Effector memory CD4-positive, alpha-beta T cell (primary cell): ENCODE measurements around the gene ITPR2.

ENCODE experiments used
- DNase-seq, 3 donors: peaks; one replicate each; pipeline ENCODE4 v3.0.0-alpha.2; 2020
- H3K27ac ChIP-seq: 2 replicates; pipeline ENCODE4 v1.7.0; 2013; ENCODE audit warnings: mild to moderate bottlenecking, low read length, moderate library complexity; ENCODE audit not compliant: insufficient read depth, poor library complexity, severe bottlenecking
- H3K27me3 ChIP-seq: replicated peaks from 2 replicates; pipeline ENCODE4 v1.7.0; 2013; ENCODE audit warnings: mild to moderate bottlenecking, low read length; ENCODE audit not compliant: insufficient read depth, control insufficient read depth, poor library complexity, severe bottlenecking
- H3K36me3 ChIP-seq: 2 replicates; pipeline ENCODE4 v1.7.0; 2013; ENCODE audit warnings: mild to moderate bottlenecking, low read length, moderate library complexity; ENCODE audit not compliant: control insufficient read depth, insufficient read depth
- H3K4me1 ChIP-seq: 2 replicates; pipeline ENCODE4 v1.7.0; 2013; ENCODE audit warnings: low read length, mild to moderate bottlenecking; ENCODE audit not compliant: control insufficient read depth, insufficient read depth, poor library complexity, severe bottlenecking
- H3K4me3 ChIP-seq: 2 replicates; pipeline ENCODE4 v1.7.0; 2013; ENCODE audit warnings: low read length, low read depth, mild to moderate bottlenecking; ENCODE audit not compliant: insufficient read depth, poor library complexity, severe bottlenecking
- H3K9me3 ChIP-seq: 2 replicates; pipeline ENCODE4 v1.7.0; 2013; ENCODE audit warnings: mild to moderate bottlenecking, low read length, moderate library complexity; ENCODE audit not compliant: control insufficient read depth

The ITPR2 gene

DNA sequence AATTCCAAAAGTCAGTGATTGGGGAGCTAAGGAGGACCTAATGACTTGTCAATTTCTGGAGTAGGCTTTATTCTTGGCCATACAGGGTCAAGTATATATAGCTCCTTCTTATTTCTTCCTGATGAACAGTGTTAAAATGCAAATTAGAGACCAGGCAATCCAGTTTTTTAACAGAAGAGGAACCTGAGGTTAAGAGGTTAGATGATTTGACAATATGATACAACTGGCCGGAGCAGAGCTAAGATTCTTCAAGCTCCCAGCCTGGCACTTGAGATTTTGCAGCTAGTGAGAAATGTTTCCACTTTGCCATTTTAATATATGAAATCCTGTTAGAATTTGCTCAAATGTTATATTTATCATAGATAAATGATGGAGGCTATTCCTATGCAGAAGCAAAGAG, 433.6 kb downstream of the ITPR2 start:
- Histone ChIP-seq H3K4me3 (no peak overlapping the region), H3K36me3 (peaks cover 17% of the 10 kb centered on the region), H3K9me3 (no peaks in the 10 kb centered on the region), H3K4me1 (no peaks in the 10 kb centered on the region), H3K27ac (no peak overlapping the region), H3K27me3 (no peaks in the 10 kb centered on the region)
- DNase-seq: no peak

DNA sequence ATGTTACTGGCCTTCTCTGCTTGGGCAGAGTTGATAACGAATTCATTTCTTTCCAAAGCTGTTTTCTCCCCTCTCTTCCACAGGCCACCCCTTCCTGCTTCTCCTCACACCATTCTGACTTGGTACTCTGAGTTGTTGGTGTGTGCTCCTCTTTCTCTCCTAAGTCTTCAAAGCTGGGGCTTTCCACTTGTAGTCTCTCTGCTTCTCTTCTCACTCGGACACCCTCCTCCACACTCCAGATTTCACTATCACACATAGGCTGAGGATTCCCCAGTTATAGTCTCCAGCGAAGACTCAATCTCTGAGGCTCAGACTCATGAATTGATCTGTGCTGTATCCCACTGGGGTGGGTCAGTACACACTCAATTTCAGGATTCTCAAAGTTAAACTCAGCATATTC, 436.6 kb downstream of the ITPR2 start:
- Histone ChIP-seq H3K4me1 (no peaks in the 10 kb centered on the region), H3K36me3 (peaks cover 20% of the 10 kb centered on the region), H3K9me3 (no peaks in the 10 kb centered on the region), H3K27ac (no peak overlapping the region), H3K4me3 (no peak overlapping the region), H3K27me3 (no peaks in the 10 kb centered on the region)
- no peak for DNase-seq

DNA sequence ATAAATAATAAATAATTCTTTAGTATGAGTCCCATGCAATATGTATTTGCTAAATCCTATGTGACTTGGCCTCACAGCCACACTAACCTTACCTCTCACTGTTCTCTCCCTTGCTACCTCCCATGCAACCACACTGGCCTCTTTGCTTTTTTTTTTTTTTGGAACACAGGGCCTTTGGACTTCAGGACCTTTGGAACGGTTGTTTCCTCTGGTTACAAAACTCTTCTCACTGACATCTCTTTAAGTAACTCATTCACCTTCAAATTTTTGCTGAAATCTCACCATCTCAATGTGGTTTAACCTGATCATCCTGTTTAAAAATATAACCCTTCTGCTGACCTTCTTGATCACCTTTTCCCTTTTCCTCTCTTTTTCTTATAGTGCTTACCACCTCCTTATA, 443.7 kb downstream of the ITPR2 start:
- no peak for DNase-seq
- Histone ChIP-seq H3K4me1 (no peaks in the 10 kb centered on the region), H3K27ac (no peak overlapping the region), H3K9me3 (no peaks in the 10 kb centered on the region), H3K36me3 (peaks cover 8% of the 10 kb centered on the region), H3K27me3 (no peaks in the 10 kb centered on the region), H3K4me3 (no peak overlapping the region)

DNA sequence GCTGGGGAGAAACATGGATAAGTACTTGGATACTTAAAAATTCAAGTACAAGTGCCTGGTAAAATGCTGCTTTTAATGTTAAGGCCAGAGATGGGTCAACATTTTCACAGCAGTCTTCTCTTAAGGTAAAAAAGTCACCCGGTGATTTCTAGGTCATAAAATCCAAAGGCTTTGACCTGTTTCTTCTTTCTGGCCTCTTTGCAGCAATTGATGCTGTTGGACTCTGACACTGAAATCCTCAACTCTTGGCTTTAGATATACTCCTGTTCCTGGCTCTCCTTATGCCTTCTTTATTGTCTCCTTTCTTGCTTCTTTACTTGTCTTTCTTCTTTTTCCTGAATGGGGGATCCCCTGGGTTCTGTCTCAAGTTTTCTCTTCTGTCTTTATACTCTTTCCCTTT, 448.5 kb downstream of the ITPR2 start:
- no peak overlapping the region for H3K4me3 ChIP-seq
- H3K27me3 ChIP-seq: no peaks in the 10 kb centered on the region
- no peaks in the 10 kb centered on the region for H3K4me1 ChIP-seq
- H3K9me3 ChIP-seq: no peaks in the 10 kb centered on the region
- DNase-seq: no peak
- peaks cover 9% of the 10 kb centered on the region for H3K36me3 ChIP-seq
- H3K27ac ChIP-seq: no peak overlapping the region

DNA sequence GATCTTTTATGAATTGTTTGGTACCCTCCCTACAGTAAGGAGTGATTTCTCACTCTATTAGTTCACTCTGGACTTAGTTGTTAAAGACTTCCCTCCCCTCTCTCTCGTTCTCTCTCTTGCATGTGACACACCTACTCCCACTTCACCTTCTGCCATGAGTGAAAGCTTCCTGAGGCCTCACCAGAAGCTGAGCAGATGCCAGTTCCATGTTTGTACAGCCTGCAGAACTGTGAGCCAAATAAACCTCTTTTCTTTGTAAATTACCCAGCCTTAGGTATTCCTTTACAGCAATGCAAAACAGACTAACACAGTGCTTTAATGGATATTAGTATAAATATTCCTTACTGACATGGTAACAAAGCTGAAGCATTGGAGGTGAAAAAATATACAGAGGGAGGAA, 450.0 kb downstream of the ITPR2 start:
- peaks cover 9% of the 10 kb centered on the region for H3K36me3 ChIP-seq
- no peaks in the 10 kb centered on the region for H3K9me3 ChIP-seq

DNA sequence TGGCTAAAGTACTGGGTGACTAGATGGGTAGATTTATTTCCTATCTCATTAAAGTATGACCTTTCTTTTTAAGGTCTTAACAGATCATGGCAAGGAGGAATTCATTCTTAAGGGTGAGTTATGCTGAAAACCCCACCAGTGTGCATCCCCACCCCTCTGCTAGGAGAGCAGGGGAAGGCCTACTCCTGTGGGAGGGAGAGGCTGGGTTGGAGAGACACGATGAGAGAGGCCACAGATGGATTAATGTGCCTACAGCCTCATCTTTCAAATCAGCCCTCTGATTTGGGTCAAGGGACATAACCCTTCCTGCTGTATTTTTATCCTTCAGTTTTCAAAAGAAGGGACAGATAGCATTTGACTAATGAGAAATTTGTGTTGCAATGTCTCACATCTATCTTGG, 452.1 kb downstream of the ITPR2 start:
- H3K9me3 ChIP-seq: no peaks in the 10 kb centered on the region
- DNase-seq: no peak
- no peak overlapping the region for H3K27ac ChIP-seq
- no peaks in the 10 kb centered on the region for H3K27me3 ChIP-seq
- H3K36me3 ChIP-seq: peaks cover 9% of the 10 kb centered on the region
- H3K4me3 ChIP-seq: no peak overlapping the region
- H3K4me1 ChIP-seq: no peaks in the 10 kb centered on the region

More for the DNA sequence above, 450.0 kb downstream of the ITPR2 start:
- H3K27me3 ChIP-seq: no peaks in the 10 kb centered on the region
- H3K4me3 ChIP-seq: no peak overlapping the region
- DNase-seq: no peak
- H3K27ac ChIP-seq: no peak overlapping the region
- no peaks in the 10 kb centered on the region for H3K4me1 ChIP-seq

DNA sequence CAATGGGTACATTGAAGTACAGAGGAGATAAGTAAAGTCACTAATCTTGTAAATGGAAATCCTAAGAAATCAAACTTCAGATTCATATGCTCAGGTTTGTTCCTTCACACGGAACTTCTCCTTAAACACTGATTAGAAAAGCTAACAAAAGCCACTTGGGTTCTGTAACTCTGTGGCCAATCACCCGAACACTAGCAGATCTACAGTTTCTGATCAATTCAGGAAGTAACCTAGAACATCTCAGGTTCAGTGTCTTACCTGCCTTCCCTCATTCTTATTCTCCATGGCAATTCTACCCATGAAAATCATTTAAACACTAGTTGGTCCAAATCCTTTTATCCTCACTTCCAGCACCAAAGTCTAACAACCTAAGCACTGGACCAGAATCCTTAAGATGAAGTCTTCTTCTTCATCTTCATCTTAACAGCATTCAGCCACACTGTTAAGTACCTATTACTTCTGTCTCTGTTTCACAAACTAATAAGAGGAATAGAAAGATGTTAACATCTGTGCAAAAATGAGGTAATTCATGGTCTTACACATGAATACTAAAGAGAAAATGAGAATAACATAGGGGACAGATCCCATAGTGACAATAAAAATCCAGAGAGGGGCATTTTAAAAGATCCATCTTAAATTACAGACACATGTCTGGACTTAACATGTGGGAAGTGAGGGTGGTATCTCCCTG, 453.1 kb downstream of the ITPR2 start:
- Histone ChIP-seq H3K36me3 (peaks cover 5% of the 10 kb centered on the region), H3K4me1 (no peaks in the 10 kb centered on the region), H3K4me3 (no peak overlapping the region), H3K27ac (no peak overlapping the region), H3K27me3 (no peaks in the 10 kb centered on the region), H3K9me3 (no peaks in the 10 kb centered on the region)
- DNase-seq: no peak

DNA sequence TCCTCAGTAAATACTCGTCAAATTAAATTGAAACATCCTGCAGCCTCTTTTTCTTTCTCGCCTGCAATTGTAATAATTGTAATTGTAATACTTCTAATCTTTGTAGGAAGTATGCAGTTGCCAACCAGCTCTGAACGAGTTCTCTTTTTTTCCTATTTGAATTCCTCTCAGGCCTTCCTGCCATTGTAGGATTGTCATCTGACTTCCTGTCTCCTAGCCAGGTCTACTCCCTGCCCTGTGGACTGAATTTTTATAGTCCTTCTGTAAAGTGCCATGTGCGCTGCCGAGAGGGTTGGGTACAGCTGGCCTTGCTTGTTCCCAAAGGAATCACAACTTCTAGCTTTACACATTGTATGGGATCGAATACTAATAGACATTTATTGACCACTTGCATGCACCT, 454.3 kb downstream of the ITPR2 start:
- Histone ChIP-seq H3K9me3 (no peaks in the 10 kb centered on the region), H3K4me1 (no peaks in the 10 kb centered on the region), H3K4me3 (no peak overlapping the region), H3K27ac (no peak overlapping the region), H3K36me3 (peaks cover 4% of the 10 kb centered on the region), H3K27me3 (no peaks in the 10 kb centered on the region)
- DNase-seq: no peak

DNA sequence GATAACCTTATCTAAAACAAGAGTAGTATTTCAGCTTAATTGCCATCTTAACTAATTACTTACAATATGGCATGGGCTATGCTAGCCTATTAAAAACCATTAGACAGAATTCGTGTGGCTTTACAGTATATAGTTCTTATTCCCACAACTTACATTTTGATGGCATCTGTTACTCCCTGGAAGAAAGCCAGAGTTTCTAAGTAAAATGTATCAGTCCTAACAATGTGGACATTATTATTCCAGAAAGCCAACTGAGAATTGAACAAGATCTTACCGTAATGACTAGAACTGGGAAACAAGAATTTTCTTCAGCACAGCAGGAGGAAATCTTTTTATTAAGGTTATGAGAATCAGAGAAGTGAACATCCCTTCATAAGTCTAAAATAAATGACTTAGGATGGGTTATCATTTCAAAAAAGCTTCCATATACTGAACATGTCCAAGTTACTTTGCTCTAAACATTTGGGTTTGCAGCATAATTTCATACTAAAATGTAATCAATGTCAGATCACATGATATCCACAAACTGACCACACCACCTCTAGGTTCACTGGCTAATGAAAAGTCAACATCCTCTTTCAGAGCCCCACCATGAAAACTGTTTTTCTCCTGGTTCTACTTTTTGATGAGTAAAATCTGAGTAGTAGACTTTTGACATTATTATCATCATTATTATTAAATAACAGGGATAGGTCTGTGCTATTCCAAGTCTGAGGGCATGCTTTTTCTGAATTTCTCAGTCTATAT, 457.9 kb downstream of the ITPR2 start:
- no peaks in the 10 kb centered on the region for H3K27me3 ChIP-seq
- no peak overlapping the region for H3K27ac ChIP-seq
- no peaks in the 10 kb centered on the region for H3K36me3 ChIP-seq
- no peak overlapping the region for H3K4me3 ChIP-seq
- DNase-seq: no peak
- no peaks in the 10 kb centered on the region for H3K4me1 ChIP-seq
- no peaks in the 10 kb centered on the region for H3K9me3 ChIP-seq

DNA sequence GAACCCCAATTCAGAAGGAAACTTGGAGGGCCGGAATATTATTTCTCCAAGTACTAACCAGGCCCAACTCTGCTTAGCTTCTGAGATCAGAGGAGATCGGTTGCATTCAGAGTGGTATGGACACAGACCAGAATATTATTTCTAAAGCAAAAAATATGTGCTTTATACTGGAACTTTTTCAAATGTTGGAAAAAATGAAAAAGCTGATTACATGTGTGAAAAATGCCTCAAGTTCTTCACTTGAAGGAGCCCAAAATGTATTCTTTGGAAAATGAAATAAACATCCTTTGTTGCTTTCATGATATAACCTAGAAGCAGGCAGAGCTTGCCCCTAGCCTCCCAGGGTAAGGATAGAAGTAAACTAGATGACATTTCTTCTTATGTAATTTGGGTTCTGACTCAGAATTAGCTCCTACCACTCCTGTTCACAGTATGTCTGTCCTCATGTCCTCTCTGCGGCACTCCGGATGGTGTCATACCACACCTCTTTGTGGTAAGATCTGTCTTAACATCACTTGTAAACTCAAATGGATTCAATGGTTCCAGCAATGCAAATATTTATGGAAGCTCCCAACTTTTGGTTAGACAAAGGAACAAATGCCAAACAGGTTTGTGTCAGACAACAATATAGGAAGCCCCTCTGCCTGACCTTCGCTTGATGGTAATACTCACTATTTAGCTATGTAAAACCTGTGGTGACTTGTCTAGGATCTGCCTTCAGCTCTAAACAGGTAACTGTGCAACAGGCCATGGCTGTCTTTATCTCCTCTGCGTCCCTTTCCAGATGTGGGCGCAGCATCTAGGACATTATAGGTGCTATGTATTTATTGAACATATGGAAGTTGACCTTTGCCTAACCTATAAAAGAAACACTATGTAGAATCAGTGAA, 459.1 kb downstream of the ITPR2 start:
- no peak overlapping the region for H3K27ac ChIP-seq

More for the DNA sequence above, 459.1 kb downstream of the ITPR2 start:
- Histone ChIP-seq H3K4me3 (no peak overlapping the region), H3K9me3 (no peaks in the 10 kb centered on the region), H3K4me1 (no peaks in the 10 kb centered on the region), H3K27me3 (no peaks in the 10 kb centered on the region), H3K36me3 (no peaks in the 10 kb centered on the region)
- DNase-seq: no peak
